NK-92 (cell line): ENCODE measurements around the gene DDAH1.

Experiments used
- DNase-seq: peaks from one replicate; lab custom pipeline; 2025; ENCODE audit not compliant: unreplicated experiment; lab: John Stamatoyannopoulos, UW

DDAH1 gene

DNA sequence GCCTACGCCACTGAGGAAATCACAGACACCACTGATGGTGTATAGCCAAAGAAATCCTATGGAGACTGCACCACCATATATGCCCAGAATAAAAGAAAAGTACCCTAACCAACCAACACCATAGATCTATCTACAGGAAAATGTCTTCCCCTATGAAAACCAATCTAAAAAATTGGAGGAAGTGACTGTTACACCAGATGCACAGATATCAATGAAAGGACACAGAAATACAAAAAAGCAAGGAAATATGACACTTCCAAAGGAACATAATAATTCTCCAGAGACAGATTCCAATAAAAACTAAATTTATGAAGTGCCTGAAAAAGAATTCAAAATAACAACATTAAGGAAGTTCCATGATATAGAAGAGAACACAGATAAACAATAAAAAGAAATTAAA is 131.8 kb downstream of the DDAH1 start:
- DNase-seq = no peak

DNA sequence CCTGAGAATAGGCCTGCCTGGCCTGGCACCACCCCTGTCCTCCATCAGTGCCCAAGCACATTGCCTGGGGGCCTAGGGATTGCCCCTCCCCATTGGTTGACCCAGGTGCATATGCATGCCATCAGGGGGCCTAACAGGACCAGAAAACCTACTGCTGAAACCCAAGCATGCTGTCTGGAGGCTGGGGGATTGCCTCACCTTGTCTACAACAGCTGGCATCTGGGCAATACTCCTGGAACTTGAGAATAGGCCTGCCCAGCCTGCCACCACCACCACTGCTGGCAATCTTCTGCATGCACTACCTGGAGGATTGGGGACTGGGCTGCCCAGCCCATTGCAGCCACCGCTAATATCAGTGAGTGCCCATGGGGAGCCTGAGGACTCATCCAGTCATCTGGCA is 132.4 kb downstream of the DDAH1 start:
- no peak for DNase-seq

DNA sequence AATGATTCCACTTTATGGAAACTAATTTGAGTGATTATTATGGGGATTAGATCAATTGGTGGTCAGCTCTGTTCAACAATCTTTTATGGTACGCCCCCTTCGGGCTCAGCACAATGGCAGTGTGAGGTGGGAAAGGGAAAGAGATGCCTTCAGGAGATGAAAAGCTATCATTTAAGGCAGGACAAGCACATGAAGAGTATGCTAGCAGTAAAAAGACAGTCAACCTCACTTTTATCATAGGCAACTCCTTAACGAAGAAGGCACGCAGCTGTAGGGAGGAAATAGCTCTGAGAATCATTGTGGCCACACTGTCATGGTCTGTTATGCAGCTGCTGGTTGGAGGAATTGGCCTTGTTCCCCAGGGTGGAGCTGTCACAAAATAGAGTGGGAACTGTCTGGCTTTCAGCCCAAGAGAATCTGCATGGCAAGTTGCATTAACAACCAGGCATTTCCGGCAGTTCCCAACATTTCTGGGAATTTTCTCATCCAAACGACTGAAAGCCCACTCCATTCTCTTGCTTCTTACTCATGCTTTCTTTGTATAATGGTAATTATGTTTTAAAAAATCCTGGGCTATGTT is 134.2 kb downstream of the DDAH1 start:
- no peak for DNase-seq

DNA sequence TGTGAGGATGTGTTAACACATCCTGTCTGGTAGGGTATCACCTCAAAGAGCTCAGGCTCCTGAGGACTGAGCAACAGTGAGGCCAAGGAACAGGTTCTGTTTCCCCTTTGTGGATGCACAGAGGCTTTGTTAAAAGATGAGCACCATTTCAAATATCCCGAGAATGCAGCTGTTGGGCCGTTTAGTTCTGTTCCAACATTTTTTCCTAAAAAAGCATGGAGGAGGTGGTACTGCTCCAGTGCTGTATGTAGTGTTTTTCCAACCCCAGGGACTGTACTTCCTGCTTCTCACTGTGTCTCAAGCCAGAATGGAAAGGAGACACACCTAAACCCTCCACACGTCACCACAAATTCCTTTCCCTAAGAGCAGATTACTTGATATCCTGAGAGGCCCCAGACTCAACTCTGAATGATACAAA is 134.7 kb downstream of the DDAH1 start:
- no peak for DNase-seq

DNA sequence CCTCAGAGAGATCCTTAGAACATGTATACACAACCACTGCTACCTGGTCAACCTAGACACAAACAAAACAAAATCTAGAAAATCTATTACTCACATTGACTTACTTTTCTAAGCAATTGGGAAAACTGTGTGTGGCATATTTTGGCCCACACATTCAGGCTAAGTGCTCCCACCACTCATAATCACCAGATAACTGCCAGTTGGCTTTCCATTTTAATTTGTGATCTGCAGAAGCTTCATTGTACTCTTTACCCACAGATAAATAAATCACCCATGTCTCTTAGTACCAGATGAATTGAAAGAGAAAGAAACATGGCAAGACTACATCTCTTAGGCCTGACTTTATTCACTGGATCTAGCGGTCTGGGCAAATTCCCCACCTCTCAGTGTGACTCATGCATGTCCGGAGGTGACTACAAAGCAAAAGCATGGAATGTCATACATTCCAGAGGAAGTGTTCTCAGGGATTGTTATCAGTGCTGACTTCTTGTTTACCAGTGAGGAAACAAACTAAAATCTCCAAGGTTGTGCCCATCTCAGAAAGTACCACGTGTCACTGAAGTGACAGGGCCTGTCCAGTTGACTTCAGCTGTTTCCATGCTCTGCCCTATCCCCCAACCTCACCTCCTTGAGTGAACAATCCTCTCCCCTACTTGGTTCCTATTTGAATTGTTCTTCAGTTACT is 136.1 kb downstream of the DDAH1 start:
- DNase-seq = no peak

DNA sequence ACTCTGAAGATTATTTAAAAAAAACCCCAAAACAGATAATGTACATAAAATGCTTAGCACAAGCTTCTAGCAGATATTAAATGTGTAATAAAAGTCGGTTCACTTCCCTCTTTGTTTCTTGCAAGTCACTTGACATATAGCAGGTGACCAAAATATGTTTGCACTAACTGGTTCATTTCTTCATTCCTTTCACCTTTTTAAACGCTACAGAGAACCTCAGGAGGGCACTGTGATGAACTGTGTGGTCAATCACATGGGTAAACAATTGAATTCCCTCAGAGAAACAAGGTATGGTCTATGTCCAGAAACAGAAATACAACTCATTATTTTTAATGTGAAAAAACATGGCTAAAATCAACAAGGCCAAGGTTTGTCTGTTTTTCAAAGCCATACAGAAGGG is 137.2 kb downstream of the DDAH1 start:
- DNase-seq = no peak

DNA sequence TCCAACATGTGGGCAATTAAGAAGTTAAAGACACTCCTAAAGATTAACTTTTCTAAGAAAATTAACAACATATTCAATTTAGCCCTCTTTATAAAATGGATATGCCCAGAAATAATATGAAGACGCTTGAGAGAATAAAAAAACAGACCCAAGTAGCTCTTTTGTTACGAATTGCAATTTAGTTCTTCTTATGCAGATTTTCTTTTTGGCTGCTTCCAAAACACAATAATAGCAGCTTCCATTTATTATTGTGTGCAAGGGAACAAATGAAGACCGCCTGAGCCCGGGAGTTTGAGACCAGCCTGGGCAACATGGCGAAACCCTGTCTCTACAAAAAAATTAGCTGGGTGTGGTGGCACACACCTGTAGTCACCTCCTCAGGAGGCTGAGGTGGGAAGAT is 138.1 kb downstream of the DDAH1 start:
- no peak for DNase-seq

DNA sequence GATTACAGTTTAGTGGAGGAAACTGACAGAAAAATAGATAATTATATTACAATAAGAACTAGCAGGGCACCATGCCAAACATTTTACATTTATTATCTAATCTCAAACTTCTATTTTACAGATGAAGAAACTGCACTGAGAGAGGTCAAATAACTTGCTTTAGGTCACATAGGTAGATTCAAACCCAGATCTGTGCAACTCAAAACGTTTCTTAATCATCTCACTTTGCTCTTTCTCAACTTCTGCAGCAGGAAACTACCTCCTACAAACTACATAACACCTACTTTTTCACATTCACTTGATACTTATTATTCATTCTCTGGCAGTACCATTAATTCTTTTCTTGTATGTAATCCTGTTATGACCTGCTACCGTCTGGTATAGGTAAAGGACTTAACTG is 138.6 kb downstream of the DDAH1 start:
- no peak for DNase-seq

DNA sequence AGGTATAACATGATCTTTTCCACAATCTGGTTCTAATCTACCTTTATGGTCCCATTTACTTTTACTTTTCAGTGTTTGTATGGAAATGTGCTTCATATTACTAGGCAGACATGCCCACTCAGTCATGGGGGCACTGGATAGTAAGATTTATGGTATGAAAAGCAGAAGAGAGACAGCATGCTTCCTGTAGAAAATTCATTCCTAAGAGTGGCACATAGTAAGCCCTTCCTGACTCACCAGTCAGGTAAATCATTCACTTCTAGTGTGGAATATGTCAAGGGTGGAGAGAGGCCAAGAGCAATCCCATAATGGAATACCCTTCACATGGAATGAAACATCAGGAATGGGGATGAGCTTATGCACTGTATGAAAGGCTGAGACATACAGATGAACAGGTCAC is 139.0 kb downstream of the DDAH1 start:
- DNase-seq = no peak

DNA sequence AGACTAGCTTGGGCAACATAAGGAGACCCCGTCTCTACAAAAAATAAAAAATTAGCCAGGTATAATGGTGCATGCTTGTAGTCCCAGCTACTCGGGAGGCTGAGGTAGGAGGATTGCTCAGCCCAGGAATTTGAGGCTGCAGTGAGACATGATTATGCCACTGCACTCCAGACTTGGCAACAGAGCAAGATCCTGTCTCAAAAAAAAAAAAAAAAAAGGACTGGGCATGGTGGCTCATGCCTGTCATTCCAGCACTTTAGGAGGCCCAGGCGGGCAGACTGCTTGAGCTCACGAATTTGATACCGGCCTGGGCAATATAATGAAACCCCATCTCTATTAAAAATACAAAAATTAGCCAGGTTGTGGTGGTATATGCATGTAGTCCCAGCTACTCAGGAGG is 141.2 kb downstream of the DDAH1 start:
- no peak for DNase-seq

DNA sequence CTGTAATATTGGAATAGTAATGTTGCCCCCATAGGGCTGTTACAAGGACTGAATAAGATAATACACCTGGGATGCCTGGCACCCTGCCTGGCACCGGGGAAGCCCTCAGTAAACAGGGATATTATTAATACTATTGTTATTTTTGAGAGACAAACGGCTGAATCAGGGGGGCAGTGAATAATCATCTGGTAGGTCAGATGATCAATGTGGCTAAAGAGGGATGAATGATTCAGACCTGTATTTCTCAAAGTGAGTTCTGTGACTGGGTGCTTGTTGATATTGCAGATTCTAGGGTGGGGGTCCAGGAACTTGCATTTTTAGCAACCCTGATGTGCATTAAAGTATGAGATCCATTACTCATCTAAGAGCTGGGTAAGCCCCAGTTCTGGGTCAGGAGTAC is 142.3 kb downstream of the DDAH1 start:
- no peak for DNase-seq

DNA sequence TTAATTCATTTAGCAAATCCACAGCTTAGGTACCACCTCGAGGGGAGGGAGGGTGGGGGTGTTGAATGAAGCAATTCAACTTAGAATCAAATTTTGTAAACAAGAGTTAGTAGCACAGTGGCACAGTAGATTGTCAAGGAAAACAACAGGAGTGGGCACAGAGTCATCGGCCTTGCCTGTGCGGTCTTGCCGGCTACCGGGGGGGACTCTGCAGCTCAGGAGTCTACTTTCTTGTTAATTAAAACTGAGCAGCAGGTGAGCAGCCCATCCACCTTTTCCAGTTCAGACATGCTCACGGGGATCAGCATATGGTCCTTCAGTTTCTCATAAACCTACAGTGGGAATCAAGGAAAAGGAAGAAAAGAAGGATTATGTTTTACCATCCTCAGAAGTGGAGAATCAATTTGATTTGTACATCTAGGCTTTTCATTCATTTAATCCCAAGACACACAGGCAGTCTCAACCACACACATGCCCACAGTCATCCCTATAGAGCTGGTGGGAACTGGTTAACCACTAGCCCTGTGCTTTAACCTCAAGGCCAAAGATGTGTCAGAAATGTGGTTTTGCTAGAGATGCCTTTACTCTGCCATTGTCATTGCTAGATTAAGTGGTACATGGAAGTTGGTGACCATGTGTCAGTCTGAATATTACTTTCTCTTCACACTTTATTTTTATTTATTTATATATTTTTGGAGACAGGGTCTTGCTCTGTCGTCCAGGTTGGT is 143.6 kb downstream of the DDAH1 start:
- DNase-seq = no peak

DNA sequence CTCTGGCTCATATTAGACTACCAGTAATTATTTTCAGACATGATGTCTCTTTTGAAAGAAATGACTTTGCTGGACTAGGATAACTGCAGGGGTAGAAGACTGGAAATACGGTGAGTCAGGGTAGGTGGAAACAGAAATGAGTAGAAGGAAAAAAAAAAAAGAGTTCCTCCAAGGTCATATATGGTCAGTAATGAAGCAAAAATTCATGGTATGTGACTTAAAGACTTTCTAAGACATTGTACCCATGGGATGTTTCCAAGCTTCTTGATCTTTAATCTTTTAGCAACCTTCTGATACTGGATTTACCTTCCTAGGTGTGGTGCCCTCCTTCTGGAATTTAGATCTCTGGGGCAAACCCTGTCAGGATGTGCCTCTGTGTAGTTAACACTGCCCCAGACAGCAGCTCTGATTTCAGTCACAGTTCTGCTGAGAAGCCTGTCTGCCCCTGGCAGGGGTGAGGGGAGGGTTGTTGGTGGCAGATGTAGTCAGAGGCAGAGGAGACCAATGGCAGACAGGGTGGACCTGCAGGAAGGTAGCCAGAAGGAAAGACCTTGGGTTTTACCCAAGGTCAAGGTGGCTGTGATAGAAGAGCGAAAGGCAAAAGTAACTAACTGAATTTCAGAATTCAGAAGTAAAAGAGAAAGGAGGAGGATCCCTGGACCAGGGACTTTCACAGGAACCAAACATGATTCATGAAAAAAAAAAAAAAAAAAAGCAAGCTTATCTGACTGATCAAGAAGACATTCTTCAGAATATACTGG is 144.4 kb downstream of the DDAH1 start:
- no peak for DNase-seq

DNA sequence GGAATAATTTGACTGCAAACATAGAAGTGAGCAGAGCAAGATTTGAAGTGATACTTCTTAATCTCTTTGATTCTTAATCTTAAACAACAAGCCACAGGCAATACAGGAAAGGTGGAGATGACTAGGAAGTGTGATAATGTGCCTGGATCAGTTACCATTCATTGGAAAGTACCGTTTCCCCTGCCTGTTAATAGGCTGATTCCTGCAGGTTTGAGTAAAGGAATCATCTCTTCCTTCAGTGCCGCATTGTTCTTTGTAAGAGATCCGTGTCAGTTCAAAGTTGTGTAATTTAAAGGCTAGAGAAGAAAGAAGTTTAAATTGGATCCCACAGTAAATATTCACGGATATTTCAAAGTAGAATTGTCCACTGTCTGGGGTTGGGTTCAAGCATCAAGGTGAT is 145.0 kb downstream of the DDAH1 start:
- DNase-seq = no peak

DNA sequence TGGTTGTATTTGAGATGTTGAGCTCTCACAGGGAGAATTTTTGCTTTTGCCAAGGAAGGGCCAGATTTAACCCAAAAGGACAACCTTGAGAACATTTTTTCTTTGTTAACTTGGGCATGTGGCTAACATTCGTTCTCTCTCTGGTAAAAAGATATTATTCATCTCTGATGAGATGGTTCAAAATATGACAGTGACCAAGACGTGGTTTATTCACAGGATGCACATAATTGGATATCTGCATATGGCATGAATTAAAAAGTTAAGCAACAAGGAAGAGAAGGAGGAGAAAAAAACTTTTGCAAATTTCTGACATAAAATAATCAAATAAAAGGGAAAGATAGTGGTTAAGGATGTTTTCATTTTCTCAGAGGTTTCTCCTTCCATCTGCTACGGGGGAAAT is 145.5 kb downstream of the DDAH1 start:
- no peak for DNase-seq

DNA sequence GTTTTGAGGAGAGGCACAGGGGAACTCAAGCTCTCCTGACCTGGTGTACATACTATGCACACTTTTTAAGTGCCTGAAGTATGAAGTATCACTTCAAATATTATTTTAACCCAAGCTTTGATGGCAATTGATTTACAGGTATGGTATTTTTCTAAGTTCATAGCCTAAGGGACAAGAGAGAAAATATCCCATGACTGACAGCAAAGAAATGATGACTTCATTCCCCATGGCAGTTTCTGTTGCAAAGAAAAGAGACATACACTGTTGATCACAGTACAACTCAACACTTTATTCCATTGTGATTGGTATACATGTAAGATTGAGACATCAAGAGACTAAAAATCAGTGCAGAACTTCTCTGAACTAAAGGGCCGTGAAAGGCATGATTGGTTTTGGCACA is 146.7 kb downstream of the DDAH1 start:
- DNase-seq = no peak

DNA sequence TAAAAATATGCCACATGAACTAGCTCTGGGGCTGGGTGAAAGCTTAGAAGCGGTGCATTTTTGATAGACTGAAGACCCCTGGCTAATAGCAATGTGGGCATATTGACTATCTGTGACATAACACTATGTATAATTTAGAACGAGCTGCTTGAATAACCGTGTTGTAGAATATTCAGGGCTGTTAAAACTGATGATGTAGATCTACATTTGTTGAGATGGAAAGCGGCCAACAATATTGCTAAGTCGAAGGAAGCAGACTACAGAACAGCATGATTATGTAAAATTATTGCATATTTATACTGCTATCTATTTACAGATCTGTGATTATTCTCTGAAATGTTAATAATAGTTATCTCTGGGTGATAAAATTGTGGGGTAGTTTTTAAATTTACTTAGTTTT is 147.4 kb downstream of the DDAH1 start:
- DNase-seq = no peak

DNA sequence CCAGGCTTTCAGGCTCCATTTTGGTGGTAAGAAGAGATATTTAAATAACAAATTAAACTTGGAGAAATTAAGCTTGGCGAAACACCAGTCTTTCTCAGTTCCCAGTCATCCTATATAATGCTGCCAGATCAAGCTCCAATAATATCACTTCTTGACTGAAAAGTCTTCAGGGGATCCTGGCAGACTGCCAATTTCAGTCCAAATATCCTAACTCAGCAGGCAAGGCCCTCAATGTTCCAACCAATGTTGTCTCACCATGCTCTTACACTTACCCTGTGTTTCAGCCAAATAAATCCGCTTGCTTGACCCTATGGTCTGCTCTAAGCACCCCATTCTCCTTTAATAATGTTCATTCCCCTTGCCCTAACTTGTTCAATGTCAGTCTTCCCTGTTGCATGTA is 148.6 kb downstream of the DDAH1 start:
- no peak for DNase-seq

DNA sequence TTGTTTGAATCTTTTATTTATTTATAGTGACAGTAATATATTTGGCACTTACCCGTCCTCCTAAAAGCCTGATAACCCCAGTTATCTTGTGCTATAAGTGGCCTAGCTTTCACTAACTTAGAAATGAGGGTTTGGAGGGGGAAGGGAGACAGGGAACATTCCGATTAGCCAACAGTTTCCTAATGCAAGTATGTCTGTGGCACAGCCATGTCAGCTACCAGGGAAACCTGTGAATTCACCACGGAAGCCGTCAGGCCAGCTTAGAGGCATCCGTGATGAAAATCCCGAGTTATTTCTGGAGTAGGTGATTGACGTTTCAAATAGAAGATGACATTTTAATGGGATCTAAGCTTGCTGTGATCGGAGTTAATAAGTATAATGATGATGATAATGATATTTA is 149.2 kb downstream of the DDAH1 start:
- DNase-seq = no peak

DNA sequence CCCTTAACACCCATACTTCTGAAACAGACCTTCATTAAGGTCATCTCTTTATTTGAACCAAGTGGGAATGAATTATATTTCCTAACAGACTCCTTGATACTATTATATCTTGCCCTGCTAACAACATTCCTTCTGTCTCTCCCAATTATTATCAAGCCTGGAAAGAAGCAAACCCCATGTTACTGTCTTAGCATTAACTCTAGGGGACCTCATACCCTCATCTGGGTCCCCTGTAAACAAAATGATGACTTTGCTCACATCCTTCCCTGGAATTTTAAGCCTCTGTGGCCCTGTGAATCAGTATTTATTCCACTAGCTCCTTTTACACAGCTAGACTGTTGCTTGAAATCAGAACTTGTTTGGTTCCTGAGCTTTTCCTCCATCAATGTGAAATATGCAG is 150.2 kb downstream of the DDAH1 start:
- DNase-seq = no peak

DNA sequence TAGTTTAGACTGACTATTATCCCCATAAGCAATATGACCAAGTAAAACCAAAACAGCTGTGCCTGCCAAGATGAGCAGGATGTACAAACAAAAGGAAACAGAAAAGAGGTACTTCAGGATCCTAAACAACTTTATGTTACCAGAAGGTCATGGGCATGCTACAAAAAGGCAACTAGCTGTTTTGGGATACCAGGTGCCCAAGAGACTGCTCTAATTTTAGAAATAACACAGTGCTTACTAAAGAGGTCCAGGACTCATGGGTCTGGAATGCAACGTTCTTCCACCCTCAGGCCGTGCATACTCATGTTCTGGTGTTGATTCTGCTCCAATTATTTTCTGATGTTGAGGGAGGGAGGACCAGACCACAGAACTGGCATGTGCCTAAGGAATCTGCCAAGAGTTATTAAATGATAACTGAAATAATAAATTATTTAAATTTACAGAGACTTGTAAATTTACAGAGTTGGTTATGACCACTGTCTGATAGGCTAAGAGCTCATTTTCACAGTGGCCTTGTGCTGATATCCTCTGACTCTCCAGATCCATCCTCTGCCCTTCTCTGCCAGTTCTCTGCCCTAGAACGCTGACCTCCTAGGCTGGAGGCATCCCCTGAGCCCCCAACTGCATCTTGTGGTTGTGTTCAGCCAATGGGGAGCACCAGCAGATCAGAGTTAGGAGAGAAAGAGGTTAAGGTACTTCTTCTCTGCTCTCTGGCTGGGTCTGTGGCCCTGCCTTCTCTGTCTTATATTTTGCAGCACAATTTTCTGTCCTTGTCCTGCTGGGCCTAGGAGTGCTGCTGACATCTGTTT is 150.9 kb downstream of the DDAH1 start:
- DNase-seq = no peak
